NCI-H187 treated with DMSO at 0.1 percent for 48 hours (cell line): ENCODE measurements around the gene TLK1.
"Not testable (repeated sequence)": the region's sequence is repeated elsewhere in the genome, so short reads cannot be mapped to it uniquely, and the experiment has no call there.

Experiments used
- DNase-seq: peaks from one replicate; lab custom pipeline; 2025; lab: John Stamatoyannopoulos, UW

Gene TLK1

GRCh38 chr2:171169333-171169732 is 8.6 kb upstream of the TLK1 start:
- no peak for DNase-seq

GRCh38 chr2:171167352-171167997 is 6.8 kb upstream of the TLK1 start:
- DNase-seq: no peak

GRCh38 chr2:171166328-171166983 is 5.8 kb upstream of the TLK1 start:
- no peak for DNase-seq

GRCh38 chr2:171165967-171166327 is 5.3 kb upstream of the TLK1 start:
- no peak for DNase-seq

- no peak for DNase-seq
Observed at GRCh38 chr2:171163261-171163660, 2.6 kb upstream of the TLK1 start.

GRCh38 chr2:171162522-171163197 is 2.0 kb upstream of the TLK1 start:
- not testable (repeated sequence) for DNase-seq

GRCh38 chr2:171160956-171161740 is 455 bp upstream of the TLK1 start:
- DNase-seq: no peak

- DNase-seq: no peak
Observed at GRCh38 chr2:171159372-171160118, 1.1 kb downstream of the TLK1 start.

GRCh38 chr2:171158790-171159371 is 1.8 kb downstream of the TLK1 start:
- no peak for DNase-seq

- DNase-seq: no peak
Observed at GRCh38 chr2:171158036-171158789, 2.5 kb downstream of the TLK1 start.

- no peak for DNase-seq
Observed at GRCh38 chr2:171157109-171157500, 3.6 kb downstream of the TLK1 start.

- no peak for DNase-seq
Observed at GRCh38 chr2:171154348-171154747, 6.3 kb downstream of the TLK1 start.

GRCh38 chr2:171150694-171151285 is 9.9 kb downstream of the TLK1 start:
- no peak for DNase-seq

- DNase-seq: no peak
Observed at GRCh38 chr2:171149986-171150693, 10.6 kb downstream of the TLK1 start.

- no peak for DNase-seq
Observed at GRCh38 chr2:171149171-171149938, 11.3 kb downstream of the TLK1 start.

- no peak for DNase-seq
Observed at GRCh38 chr2:171147081-171147480, 13.6 kb downstream of the TLK1 start.

- no peak for DNase-seq
Observed at GRCh38 chr2:171146633-171147032, 14.1 kb downstream of the TLK1 start.

GRCh38 chr2:171146071-171146470 is 14.6 kb downstream of the TLK1 start:
- no peak for DNase-seq

- DNase-seq: no peak
Observed at GRCh38 chr2:171143670-171144062, 17.0 kb downstream of the TLK1 start.
